Suprapubic skin (tissue), 4 donors: ENCODE data around the gene TMEM151A.

ENCODE experiments used
- CTCF ChIP-seq, 2 donors: fragments of 200-600 bp in 1 of 2; fragments of 450-650 bp in 1 of 2; sonication (generic) in 1 of 2; IDR thresholded peaks; one replicate each; pipeline ENCODE4 v1.5.1; 2016 to 2019; ENCODE audit warnings: antibody characterized with exemption in 2 of 2, mild to moderate bottlenecking in 1 of 2, moderate library complexity in 1 of 2
- EP300 ChIP-seq: sonication (generic); formaldehyde crosslinking; IDR thresholded peaks from one replicate; pipeline ENCODE4 v1.6.1; 2017; ENCODE audit warnings: antibody characterized with exemption
- POLR2A ChIP-seq, 2 donors: fragments of 450-650 bp; IDR thresholded peaks; one replicate each; pipeline ENCODE4 v1.6.1; 2017; ENCODE audit warnings: antibody characterized with exemption in 2 of 2, mild to moderate bottlenecking in 2 of 2, moderate library complexity in 2 of 2
- POLR2AphosphoS5 ChIP-seq, 3 donors: sonication (generic); formaldehyde crosslinking; IDR thresholded peaks; one replicate each; pipeline ENCODE4 v1.6.1; 2017; ENCODE audit warnings: antibody characterized with exemption in 3 of 3

GRCh38 chr11:66243782-66244535 is 47.7 kb upstream of the TMEM151A start:
- TF ChIP-seq CTCF (IDR thresholded peaks at IDR 0.05) (no peak), POLR2A (IDR thresholded peaks at IDR 0.05) (no peak), EP300 (no peak), POLR2AphosphoS5 (IDR thresholded peaks at IDR 0.05) (no peak)
